IMR-90 (cell line): Measurements from ENCODE around the gene SORL1. TPM values are rescaled to one million over a fixed set of nuclear protein-coding genes. Genes with fewer than 3 reads are reported as not detected.

Source experiments
- ATAC-seq: fragments of 200-7000 bp; cut with Tn5 transposase; 2 replicates; pipeline ENCODE4 v1.9.1; 2020; ENCODE audit warnings: low read depth, mild to moderate bottlenecking, moderate library complexity
- BruUV-seq: library from RNA; stranded (reverse); fragments of 400-500 nt; replicated peaks from 2 replicates; lab custom pipeline; 2021; lab: Mats Ljungman, UMichigan
- CTCF ChIA-PET: fragments of 300-600 bp; formaldehyde crosslinking; extraction: SDS; loops from one replicate; lab custom pipeline; 2021; ENCODE audit warnings: antibody characterized with exemption; lab: Yijun Ruan, JAX
- POLR2A ChIA-PET: fragments of 300-600 bp; sonication (Branson Sonifier 250); formaldehyde crosslinking; loops from one replicate; lab custom pipeline; 2022; ENCODE audit warnings: antibody characterized with exemption; ENCODE audit not compliant: unreplicated experiment; lab: Charles Lee
- DNase-seq: peaks from one replicate; pipeline ENCODE4 v3.0.0; 2013
- H2AFZ ChIP-seq: replicated peaks from 2 replicates; pipeline ENCODE3; 2013; ENCODE audit warnings: low read length, mild to moderate bottlenecking; ENCODE audit not compliant: poor library complexity
- H2AK5ac ChIP-seq: 2 replicates; pipeline ENCODE4 v1.6.1; 2013; ENCODE audit warnings: low read depth, low read length, inconsistent platforms
- H2AK9ac ChIP-seq: replicated peaks from 2 replicates; pipeline ENCODE3; 2013; ENCODE audit warnings: mild to moderate bottlenecking, low read depth, low read length, moderate library complexity; ENCODE audit not compliant: poor library complexity
- H2BK120ac ChIP-seq: 2 replicates; pipeline ENCODE4 v1.6.1; 2013; ENCODE audit warnings: low read depth, low read length, inconsistent platforms
- H2BK15ac ChIP-seq: 3 replicates; pipeline ENCODE4 v1.6.1; 2013; ENCODE audit warnings: low read depth, low read length, inconsistent platforms
- H2BK20ac ChIP-seq: 2 replicates; pipeline ENCODE4 v1.6.1; 2013; ENCODE audit warnings: low read depth, mild to moderate bottlenecking, inconsistent platforms, low read length, moderate library complexity
- H2BK5ac ChIP-seq: 2 replicates; pipeline ENCODE4 v1.6.1; 2013; ENCODE audit warnings: mild to moderate bottlenecking, low read depth, low read length, inconsistent platforms; ENCODE audit not compliant: poor library complexity, severe bottlenecking
- H3K14ac ChIP-seq: replicated peaks from 2 replicates; pipeline ENCODE4 v1.6.1; 2013; ENCODE audit warnings: low read depth, low read length, inconsistent platforms
- H3K18ac ChIP-seq: 2 replicates; pipeline ENCODE4 v1.6.1; 2013; ENCODE audit warnings: low read depth, low read length, control low read depth
- H3K23ac ChIP-seq: 2 replicates; pipeline ENCODE4 v1.6.1; 2013; ENCODE audit warnings: low read depth, low read length, inconsistent platforms
- H3K27ac ChIP-seq: 2 replicates; pipeline ENCODE4 v1.5.1; 2013; ENCODE audit warnings: mild to moderate bottlenecking, control low read depth, low read length; ENCODE audit not compliant: insufficient read depth
- H3K27me3 ChIP-seq: 2 replicates; pipeline ENCODE4 v1.6.1; 2013; ENCODE audit warnings: low read length; ENCODE audit not compliant: control insufficient read depth, insufficient read depth
- H3K36me3 ChIP-seq: 2 replicates; pipeline ENCODE4 v1.6.1; 2013; ENCODE audit warnings: low read length, mixed read lengths; ENCODE audit not compliant: control insufficient read depth, insufficient read depth
- H3K4ac ChIP-seq: 2 replicates; pipeline ENCODE4 v1.6.1; 2013; ENCODE audit warnings: low read depth, low read length, inconsistent platforms
- H3K4me1 ChIP-seq: 2 replicates; pipeline ENCODE4 v1.6.1; 2013; ENCODE audit warnings: low read length, mixed read lengths; ENCODE audit not compliant: control insufficient read depth, insufficient read depth
- H3K4me2 ChIP-seq: 2 replicates; pipeline ENCODE4 v1.6.1; 2013; ENCODE audit warnings: low read depth, mild to moderate bottlenecking, control low read depth, low read length, moderate library complexity
- H3K4me3 ChIP-seq: 2 replicates; pipeline ENCODE4 v1.5.1; 2013; ENCODE audit warnings: low read depth, mild to moderate bottlenecking, control low read depth, low read length, moderate library complexity; ENCODE audit not compliant: insufficient read depth
- H3K56ac ChIP-seq: 2 replicates; pipeline ENCODE4 v1.6.1; 2013; ENCODE audit warnings: low read length, inconsistent platforms; ENCODE audit not compliant: insufficient read depth; ENCODE audit errors: extremely low read depth
- H3K79me1 ChIP-seq, 2 experiments: 2 replicates each; pipeline ENCODE4 v1.6.1; 2013; ENCODE audit warnings: low read length in 2 of 2, inconsistent platforms in 1 of 2, low read depth in 1 of 2
- H3K9ac ChIP-seq: 2 replicates; pipeline ENCODE4 v1.6.1; 2013; ENCODE audit warnings: low read depth, low read length, control low read depth
- H3K9me1 ChIP-seq: 2 replicates; pipeline ENCODE4 v1.6.1; 2013; ENCODE audit warnings: low read length, inconsistent platforms; ENCODE audit not compliant: insufficient read depth
- H3K9me3 ChIP-seq: 2 replicates; pipeline ENCODE4 v1.6.1; 2013; ENCODE audit warnings: low read length; ENCODE audit not compliant: control insufficient read depth, insufficient read depth
- H4K20me1 ChIP-seq: 2 replicates; pipeline ENCODE4 v1.6.1; 2013; ENCODE audit warnings: low read length, inconsistent platforms; ENCODE audit not compliant: insufficient read depth
- H4K5ac ChIP-seq: 2 replicates; pipeline ENCODE4 v1.6.1; 2013; ENCODE audit warnings: mild to moderate bottlenecking, low read depth, low read length, control low read depth
- H4K8ac ChIP-seq, 2 experiments: 2 replicates each; pipeline ENCODE4 v1.6.1; 2013; ENCODE audit warnings: low read depth in 2 of 2, low read length in 2 of 2, control low read depth in 1 of 2, inconsistent platforms in 1 of 2
- H4K91ac ChIP-seq: 2 replicates; pipeline ENCODE4 v1.6.1; 2013; ENCODE audit warnings: low read depth, low read length, inconsistent platforms; ENCODE audit not compliant: insufficient read depth
- BHLHE40 ChIP-seq: fragments of 150-350 bp; IDR thresholded peaks from 2 replicates; pipeline ENCODE4 v1.6.1; 2016; ENCODE audit warnings: mild to moderate bottlenecking, low read depth, low read length
- CEBPB ChIP-seq: IDR thresholded peaks from 2 replicates; pipeline ENCODE4 v1.6.1; 2012; ENCODE audit warnings: low read depth, low read length, improper control_type of control experiment
- CHD1 ChIP-seq: IDR thresholded peaks from 2 replicates; pipeline ENCODE4 v1.6.1; 2012; ENCODE audit warnings: low read depth, low read length, improper control_type of control experiment
- CTCF ChIP-seq: conservative IDR thresholded peaks from 2 replicates; pipeline ENCODE4 v1.5.1; 2012; ENCODE audit warnings: mild to moderate bottlenecking, low read depth, low read length, improper control_type of control experiment
- ELK1 ChIP-seq: fragments of 150-350 bp; IDR thresholded peaks from 2 replicates; pipeline ENCODE4 v1.6.1; 2016; ENCODE audit warnings: low read depth, mild to moderate bottlenecking, low read length, moderate library complexity, borderline replicate concordance
- FOS ChIP-seq: fragments of 150-350 bp; IDR thresholded peaks from 2 replicates; pipeline ENCODE4 v1.6.1; 2016; ENCODE audit warnings: low read depth, low read length
- MAFK ChIP-seq: IDR thresholded peaks from 2 replicates; pipeline ENCODE4 v1.6.1; 2012; ENCODE audit warnings: low read depth, low read length, improper control_type of control experiment
- MAZ ChIP-seq: IDR thresholded peaks from 2 replicates; pipeline ENCODE4 v1.6.1; 2012; ENCODE audit warnings: low read depth, mild to moderate bottlenecking, low read length, improper control_type of control experiment, moderate library complexity, borderline replicate concordance
- MXI1 ChIP-seq: IDR thresholded peaks from 2 replicates; pipeline ENCODE4 v1.6.1; 2012; ENCODE audit warnings: low read depth, mild to moderate bottlenecking, low read length, moderate library complexity, borderline replicate concordance
- NFE2L2 ChIP-seq: fragments of 150-350 bp; IDR thresholded peaks from 2 replicates; pipeline ENCODE4 v1.6.1; 2016; ENCODE audit warnings: low read depth, mild to moderate bottlenecking, low read length
- POLR2A ChIP-seq: IDR thresholded peaks from 2 replicates; pipeline ENCODE4 v1.6.1; 2012; ENCODE audit warnings: mild to moderate bottlenecking, low read depth, low read length
- RAD21 ChIP-seq: IDR thresholded peaks from 2 replicates; pipeline ENCODE4 v1.6.1; 2012; ENCODE audit warnings: low read length, improper control_type of control experiment
- RCOR1 ChIP-seq: IDR thresholded peaks from 2 replicates; pipeline ENCODE4 v1.6.1; 2012; ENCODE audit warnings: mild to moderate bottlenecking, low read length, improper control_type of control experiment; ENCODE audit not compliant: insufficient replicate concordance
- RFX5 ChIP-seq: IDR thresholded peaks from 2 replicates; pipeline ENCODE4 v1.8.0; 2012; ENCODE audit warnings: low read depth, mild to moderate bottlenecking, low read length, moderate library complexity
- SMC3 ChIP-seq: fragments of 150-350 bp; IDR thresholded peaks from 2 replicates; pipeline ENCODE4 v1.6.1; 2016; ENCODE audit warnings: low read depth, mild to moderate bottlenecking, antibody characterized with exemption, low read length, moderate library complexity
- USF2 ChIP-seq: fragments of 150-350 bp; IDR thresholded peaks from 2 replicates; pipeline ENCODE4 v1.6.1; 2017; ENCODE audit warnings: mild to moderate bottlenecking, antibody characterized with exemption, low read length, low read depth
- WGBS, 2 experiments: methylation state at CpG; one replicate each; pipeline versions ENCODE4 v1.1.5 to v1.1.7; 2013; ENCODE audit warnings: missing lambda C conversion rate in 2 of 2; ENCODE audit not compliant: insufficient read length in 1 of 2; ENCODE audit errors: extremely low coverage in 2 of 2; 5-methylcytosine and 5-hydroxymethylcytosine counted together
- dilution Hi-C: fragments of 300-500 bp; cut with HindIII; formaldehyde crosslinking; loops from one replicate; pipeline ENCODE4 v1.14.3; 2018; ENCODE audit warnings: low sequenced_read_pairs; ENCODE audit not compliant: unreplicated experiment
- in situ Hi-C: fragments of 300-500 bp; cut with MboI; formaldehyde crosslinking; loops from 3 replicates; pipeline ENCODE4 v1.14.3; 2019; ENCODE audit warnings: low sequenced_read_pairs, inconsistent platforms, mixed read lengths
- intact Hi-C: fragments of 100-400 bp; cut with micrococcal nuclease; formaldehyde crosslinking; loops from 2 replicates; pipeline ENCODE4 v1.10.0; 2022
- polyA plus RNA-seq, 3 experiments: library from polyadenylated mRNA; depleted of rRNA; stranded (reverse); fragments of >200 nt; gene quantifications; 2 replicates each; pipeline ENCODE4 v1.2.3, GENCODE V29; 2012; ENCODE audit warnings: low replicate concordance in 1 of 3
- total RNA-seq: library from RNA; depleted of rRNA; stranded (reverse); fragments of >200 nt; gene quantifications from 2 replicates; pipeline ENCODE4 v1.2.3, GENCODE V29; 2012

SORL1 gene
- total and polyA plus RNA-seq, 2 of the 4 experiments (the other 2 are of a cell fraction) = 1.0 to 2.0 TPM

GRCh38 chr11:121435132-121435531, 17.0 kb upstream of the SORL1 start:
- no peak overlapping the region for H2BK20ac ChIP-seq
- H3K18ac ChIP-seq = no peak overlapping the region
- H4K20me1 ChIP-seq = no peaks in the 10 kb centered on the region
- no peak overlapping the region for H2BK120ac ChIP-seq
- in situ Hi-C loops (no loop called here), intact Hi-C loops (no loop called here), dilution Hi-C loops (no loop called here)
- no peaks in the 10 kb centered on the region for H3K79me1 ChIP-seq
- H3K27me3 ChIP-seq = peaks cover 25% of the 10 kb centered on the region
- H3K9me3 ChIP-seq = no peaks in the 10 kb centered on the region
- H2AK9ac ChIP-seq = no peak overlapping the region
- H2AFZ ChIP-seq = no peak overlapping the region
- ATAC-seq (no peak), DNase-seq (no peak)
- H3K27ac ChIP-seq = no peak overlapping the region
- no CpG with 5 or more reads among the region's 4 CpGs for WGBS, 2 experiments
- no peak overlapping the region for H3K4me3 ChIP-seq
- H3K56ac ChIP-seq = no peak overlapping the region
- H2AK5ac ChIP-seq = no peak overlapping the region
- no peak overlapping the region for H2BK5ac ChIP-seq
- no peak overlapping the region for H2BK15ac ChIP-seq
- no peaks in the 10 kb centered on the region for H3K4me1 ChIP-seq
- no peaks in the 10 kb centered on the region for H3K36me3 ChIP-seq
- no TSS peak for BruUV-seq
- H3K9ac ChIP-seq = no peak overlapping the region
- ChIA-PET POLR2A (no interaction called here), CTCF (interaction anchor here (1.8 kb wide), 1 partner anchor 11 kb away, joined by 6 read pairs; no protein-coding TSS in a partner anchor)
- no peak overlapping the region for H4K91ac ChIP-seq
- H3K23ac ChIP-seq = no peak overlapping the region
- H4K5ac ChIP-seq = no peak overlapping the region
- no peak overlapping the region for H3K4me2 ChIP-seq
- no peak overlapping the region for H3K14ac ChIP-seq
- H4K8ac ChIP-seq = no peak overlapping the region
- H3K9me1 ChIP-seq = no peaks in the 10 kb centered on the region
- no peak overlapping the region for H3K4ac ChIP-seq
- TF ChIP-seq RCOR1 = no peak
- TF ChIP-seq ELK1 = no peak
- TF ChIP-seq CHD1 = no peak
- no peak for TF ChIP-seq USF2
- TF ChIP-seq RFX5 = no peak
- no peak for TF ChIP-seq MAFK
- no peak for TF ChIP-seq CTCF
- TF ChIP-seq CEBPB = no peak
- no peak for TF ChIP-seq NFE2L2
- TF ChIP-seq MAZ = no peak
- no peak for TF ChIP-seq POLR2A
- TF ChIP-seq BHLHE40 = no peak
- TF ChIP-seq SMC3 = no peak
- no peak for TF ChIP-seq RAD21
- no peak for TF ChIP-seq FOS
- TF ChIP-seq MXI1 = no peak
